Right atrium auricular region (tissue), 2 donors: Measurements from ENCODE around the gene HAP1. TPM values are rescaled to one million over a fixed set of nuclear protein-coding genes. Genes with fewer than 3 reads are reported as not detected.

Experiments
- DNase-seq: peaks from one replicate; pipeline ENCODE4 v3.0.0-alpha.2; 2019; ENCODE audit warnings: low spot score
- H3K27ac ChIP-seq, 2 donors: fragments of 200-600 bp; sonication (generic); 1 replicate in 1 of 2; 2 replicates in 1 of 2; pipeline ENCODE4 v1.5.1; 2016 to 2019
- H3K27me3 ChIP-seq, 2 donors: fragments of 200-600 bp; sonication (generic); one replicate each; pipeline versions ENCODE4 v1.5.1 to v1.6.0; 2017 to 2019
- H3K36me3 ChIP-seq: fragments of 200-600 bp; sonication (generic); one replicate; pipeline ENCODE4 v1.5.1; 2016
- H3K4me1 ChIP-seq, 2 donors: fragments of 200-600 bp; sonication (generic); one replicate each; pipeline versions ENCODE4 v1.5.1 to v1.6.0; 2017 to 2019
- H3K4me3 ChIP-seq, 2 donors: fragments of 200-600 bp; sonication (generic); 1 replicate in 1 of 2; 2 replicates in 1 of 2; pipeline ENCODE4 v1.5.1; 2017 to 2019; ENCODE audit warnings: mild to moderate bottlenecking in 1 of 2, moderate library complexity in 1 of 2
- H3K9me3 ChIP-seq, 2 donors: fragments of 200-600 bp; sonication (generic); one replicate each; pipeline ENCODE4 v1.5.1; 2019
- total RNA-seq, 2 donors: library from RNA; depleted of rRNA; stranded (reverse); fragments of >200 nt; gene quantifications; one replicate each; pipeline ENCODE4 v1.1.0, GENCODE V29; 2016
- TF ChIP-seq, protein P1 (sequence below), 2 donors: fragments of 200-600 bp; sonication (generic); IDR thresholded peaks; one replicate each; pipeline ENCODE4 v1.5.1; 2019; ENCODE audit warnings: antibody characterized with exemption in 2 of 2

Gene HAP1
- total RNA-seq, 2 donors from 2014 or later = 0.08 TPM; not detected in 1

DNA sequence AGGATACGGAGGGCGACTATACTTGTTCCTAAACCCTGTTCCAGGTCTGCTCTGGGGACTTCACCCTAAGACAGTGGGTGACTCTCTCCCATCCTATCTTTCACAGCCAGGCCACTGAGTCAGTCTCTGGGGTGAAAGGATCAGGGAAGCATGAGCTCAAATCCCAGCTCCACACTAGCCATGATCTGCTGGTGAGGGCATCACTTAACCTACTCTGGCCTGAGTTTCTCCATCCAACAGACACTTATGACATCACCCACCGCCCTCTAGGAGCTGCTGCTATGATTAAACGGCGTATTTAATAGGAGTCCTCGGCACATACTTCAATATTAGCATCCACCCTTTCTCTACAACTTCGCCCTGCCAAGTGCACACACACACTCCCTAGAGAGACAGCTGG, 12.2 kb downstream of the HAP1 start:
- no peak overlapping the region for H3K27ac ChIP-seq
- no peaks in the 10 kb centered on the region for H3K4me1 ChIP-seq
- TF ChIP-seq, protein P1, sequence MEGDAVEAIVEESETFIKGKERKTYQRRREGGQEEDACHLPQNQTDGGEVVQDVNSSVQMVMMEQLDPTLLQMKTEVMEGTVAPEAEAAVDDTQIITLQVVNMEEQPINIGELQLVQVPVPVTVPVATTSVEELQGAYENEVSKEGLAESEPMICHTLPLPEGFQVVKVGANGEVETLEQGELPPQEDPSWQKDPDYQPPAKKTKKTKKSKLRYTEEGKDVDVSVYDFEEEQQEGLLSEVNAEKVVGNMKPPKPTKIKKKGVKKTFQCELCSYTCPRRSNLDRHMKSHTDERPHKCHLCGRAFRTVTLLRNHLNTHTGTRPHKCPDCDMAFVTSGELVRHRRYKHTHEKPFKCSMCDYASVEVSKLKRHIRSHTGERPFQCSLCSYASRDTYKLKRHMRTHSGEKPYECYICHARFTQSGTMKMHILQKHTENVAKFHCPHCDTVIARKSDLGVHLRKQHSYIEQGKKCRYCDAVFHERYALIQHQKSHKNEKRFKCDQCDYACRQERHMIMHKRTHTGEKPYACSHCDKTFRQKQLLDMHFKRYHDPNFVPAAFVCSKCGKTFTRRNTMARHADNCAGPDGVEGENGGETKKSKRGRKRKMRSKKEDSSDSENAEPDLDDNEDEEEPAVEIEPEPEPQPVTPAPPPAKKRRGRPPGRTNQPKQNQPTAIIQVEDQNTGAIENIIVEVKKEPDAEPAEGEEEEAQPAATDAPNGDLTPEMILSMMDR (IDR thresholded peaks at IDR 0.05) = no peak
- H3K27me3 ChIP-seq = no peaks in the 10 kb centered on the region
- no peak overlapping the region for H3K4me3 ChIP-seq
- H3K9me3 ChIP-seq = no peaks in the 10 kb centered on the region
- no peaks in the 10 kb centered on the region for H3K36me3 ChIP-seq
- no peak for DNase-seq

DNA sequence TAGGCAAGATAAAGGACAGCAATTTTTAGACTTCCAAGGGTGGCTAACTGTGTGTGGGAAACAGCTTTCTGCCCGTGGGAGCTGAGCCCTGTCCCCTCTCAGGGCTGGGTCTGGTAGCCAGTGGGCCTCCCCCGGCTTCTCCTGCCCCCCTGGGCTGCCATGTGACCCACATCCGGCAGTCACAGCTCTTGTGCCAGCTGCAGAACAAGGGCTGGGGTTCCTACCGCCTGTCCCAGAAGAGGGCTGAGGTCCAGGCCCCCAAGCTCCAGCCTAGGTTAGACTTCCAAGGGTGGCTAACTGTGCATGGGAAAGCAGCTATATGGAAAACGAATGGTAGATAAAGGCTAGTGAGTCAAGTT, 16.2 kb downstream of the HAP1 start:
- Histone ChIP-seq H3K27me3 (no peaks in the 10 kb centered on the region), H3K36me3 (no peaks in the 10 kb centered on the region), H3K27ac (no peak overlapping the region), H3K4me1 (no peaks in the 10 kb centered on the region), H3K4me3 (no peak overlapping the region), H3K9me3 (no peaks in the 10 kb centered on the region)
- TF ChIP-seq, protein P1 (IDR thresholded peaks at IDR 0.05) = no peak
- no peak for DNase-seq

- no peak overlapping the region for H3K4me3 ChIP-seq
- H3K27ac ChIP-seq = no peak overlapping the region
- H3K36me3 ChIP-seq = no peaks in the 10 kb centered on the region
- TF ChIP-seq, protein P1 (IDR thresholded peaks at IDR 0.05) = no peak
- DNase-seq = no peak
- no peaks in the 10 kb centered on the region for H3K4me1 ChIP-seq
- H3K27me3 ChIP-seq = no peaks in the 10 kb centered on the region
- H3K9me3 ChIP-seq = no peaks in the 10 kb centered on the region
These were observed 16.8 kb downstream of the HAP1 start for GRCh38 chr17:41717408-41718286.

GRCh38 chr17:41711669-41712400, 22.6 kb downstream of the HAP1 start, which contains the start of gene GAST:
TSS of gene GAST (plus strand) at chr17:41712331. CDS start at chr17:41715437, 3,106 bp downstream.
- Histone ChIP-seq H3K4me1 (no peaks in the 10 kb centered on the region), H3K9me3 (no peaks in the 10 kb centered on the region), H3K4me3 (no peak within 1 kb of the TSS), H3K27ac (no peak within 1 kb of the TSS), H3K36me3 (no peaks in the 10 kb centered on the region), H3K27me3 (no peaks in the 10 kb centered on the region)
- TF ChIP-seq, protein P1 (IDR thresholded peaks at IDR 0.05) = no peak
- no peak for DNase-seq

- Histone ChIP-seq H3K9me3 (no peaks in the 10 kb centered on the region), H3K27me3 (no peaks in the 10 kb centered on the region), H3K4me3 (no peak overlapping the region), H3K4me1 (no peaks in the 10 kb centered on the region), H3K27ac (no peak overlapping the region), H3K36me3 (no peaks in the 10 kb centered on the region)
- DNase-seq = no peak
- TF ChIP-seq, protein P1 (IDR thresholded peaks at IDR 0.05) = no peak
These were observed 23.9 kb downstream of the HAP1 start for GRCh38 chr17:41710472-41711090.
